ENCODE measurements around the gene GPD1L.
"Not testable (repeated sequence)": the region's sequence is repeated elsewhere in the genome, so short reads cannot be mapped to it uniquely, and the experiment has no call there.

GPD1L gene

DNA sequence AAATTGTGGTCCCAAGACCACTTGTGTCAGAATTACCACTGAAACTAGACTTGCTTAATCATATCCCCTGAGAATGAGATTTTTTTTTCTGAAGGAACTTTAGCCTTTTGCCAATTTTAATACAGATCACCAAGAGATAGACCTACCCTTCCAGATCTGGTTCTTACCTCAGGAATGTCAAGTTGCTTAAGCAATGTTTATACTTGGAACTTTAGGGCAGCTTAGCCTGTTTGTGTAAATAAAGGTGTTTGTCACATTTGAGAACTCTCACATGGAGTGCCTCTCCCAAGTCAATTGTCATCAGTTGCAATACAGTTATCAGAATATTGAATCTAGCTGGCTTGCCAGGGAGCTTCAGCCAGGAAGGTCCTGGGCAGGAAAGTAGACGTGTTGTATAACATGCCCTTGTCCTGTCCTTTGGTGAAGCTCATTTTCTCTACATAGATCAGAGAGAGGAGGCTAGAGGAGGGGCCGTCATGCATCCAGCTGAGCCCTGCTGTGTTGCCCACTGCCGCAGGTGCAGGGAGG, 3.9 kb downstream of the GPD1L start:
- Histone ChIP-seq H3K9me3 (ENCODE audit: insufficient read depth, low read length) (no peaks in the 10 kb centered on the region), H2AFZ (ENCODE audit: low read depth, low read length) (no peak overlapping the region), H3K4me3 (ENCODE audit: low read length) (no peak overlapping the region), H3K79me2 (ENCODE audit: low read length) (peaks cover 21% of the 10 kb centered on the region), H3K27ac (ENCODE audit: low read length) (no peak overlapping the region), H3K4me1 (ENCODE audit: low read length) (peaks cover 12% of the 10 kb centered on the region), H3K9ac (ENCODE audit: low read length) (no peak overlapping the region), H3K36me3 (replicated peaks; ENCODE audit: low read depth, low read length) (no peaks in the 10 kb centered on the region), H3K27me3 (ENCODE audit: low read depth, low read length) (no peaks in the 10 kb centered on the region), H3K4me2 (ENCODE audit: low read length) (no peak overlapping the region), H4K20me1 (ENCODE audit: insufficient read depth, low read length) (no peaks in the 10 kb centered on the region)
- no peak for TF ChIP-seq EZH2phosphoT487 (IDR thresholded peaks at IDR 0.05; ENCODE audit: low read depth)
- TF ChIP-seq CTCF (IDR thresholded peaks at IDR 0.05; ENCODE audit: low read depth, low read length) = no peak

- H3K4me3 ChIP-seq (ENCODE audit: low read length) = no peak overlapping the region
- H3K36me3 ChIP-seq (replicated peaks; ENCODE audit: low read depth, low read length) = no peaks in the 10 kb centered on the region
- no peak overlapping the region for H3K4me2 ChIP-seq (ENCODE audit: low read length)
- no peaks in the 10 kb centered on the region for H4K20me1 ChIP-seq (ENCODE audit: insufficient read depth, low read length)
- peaks cover 25% of the 10 kb centered on the region for H3K79me2 ChIP-seq (ENCODE audit: low read length)
- H3K9me3 ChIP-seq (ENCODE audit: insufficient read depth, low read length) = no peaks in the 10 kb centered on the region
- H3K9ac ChIP-seq (ENCODE audit: low read length) = no peak overlapping the region
- H3K27ac ChIP-seq (ENCODE audit: low read length) = no peak overlapping the region
- no peak for TF ChIP-seq CTCF (IDR thresholded peaks at IDR 0.05; ENCODE audit: low read depth, low read length)
- TF ChIP-seq EZH2phosphoT487 (IDR thresholded peaks at IDR 0.05; ENCODE audit: low read depth) = no peak
- H2AFZ ChIP-seq (ENCODE audit: low read depth, low read length) = no peak overlapping the region
- H3K27me3 ChIP-seq (ENCODE audit: low read depth, low read length) = no peaks in the 10 kb centered on the region
- H3K4me1 ChIP-seq (ENCODE audit: low read length) = peaks cover 7% of the 10 kb centered on the region
Observed at GRCh38 chr3:32111560-32111959, 5.1 kb downstream of the GPD1L start.

DNA sequence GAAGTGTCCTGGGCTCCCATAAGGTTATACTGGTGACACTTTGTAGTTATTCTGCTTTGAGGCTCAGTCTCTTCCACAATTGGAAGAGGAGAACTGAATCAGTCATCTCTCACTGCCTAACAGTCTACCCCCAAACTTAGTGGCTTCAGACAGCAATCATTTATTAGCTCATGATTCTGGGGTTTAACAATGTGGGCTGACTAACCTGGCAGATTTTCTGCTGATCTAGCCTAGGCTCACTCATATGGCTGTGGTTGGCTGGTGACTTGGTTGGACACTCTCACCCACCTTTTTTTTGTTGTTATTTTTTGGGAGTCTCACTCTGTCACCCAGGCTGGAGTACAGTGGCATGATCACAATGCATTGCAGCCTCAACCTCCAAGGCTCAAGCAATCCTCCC, 7.1 kb downstream of the GPD1L start:
- Histone ChIP-seq H3K79me2 (ENCODE audit: low read length) (peaks cover 25% of the 10 kb centered on the region), H3K27ac (ENCODE audit: low read length) (no peak overlapping the region), H3K36me3 (replicated peaks; ENCODE audit: low read depth, low read length) (no peaks in the 10 kb centered on the region), H3K9me3 (ENCODE audit: insufficient read depth, low read length) (no peaks in the 10 kb centered on the region), H3K9ac (ENCODE audit: low read length) (no peak overlapping the region), H4K20me1 (ENCODE audit: insufficient read depth, low read length) (no peaks in the 10 kb centered on the region), H3K4me1 (ENCODE audit: low read length) (peaks cover 4% of the 10 kb centered on the region; the same call in 1 of the 2 replicates), H3K4me2 (ENCODE audit: low read length) (no peak overlapping the region), H3K27me3 (ENCODE audit: low read depth, low read length) (no peaks in the 10 kb centered on the region), H3K4me3 (ENCODE audit: low read length) (no peak overlapping the region), H2AFZ (ENCODE audit: low read depth, low read length) (no peak overlapping the region)
- TF ChIP-seq CTCF (IDR thresholded peaks at IDR 0.05; ENCODE audit: low read depth, low read length) (no peak), EZH2phosphoT487 (IDR thresholded peaks at IDR 0.05; ENCODE audit: low read depth) (no peak)

GRCh38 chr3:32113981-32114545, 7.6 kb downstream of the GPD1L start:
- no peaks in the 10 kb centered on the region for H3K27me3 ChIP-seq (ENCODE audit: low read depth, low read length)
- no peak overlapping the region for H2AFZ ChIP-seq (ENCODE audit: low read depth, low read length)
- TF ChIP-seq EZH2phosphoT487 (IDR thresholded peaks at IDR 0.05; ENCODE audit: low read depth) (no peak), CTCF (IDR thresholded peaks at IDR 0.05; ENCODE audit: low read depth, low read length) (no peak)
- no peaks in the 10 kb centered on the region for H3K9me3 ChIP-seq (ENCODE audit: insufficient read depth, low read length)
- H3K9ac ChIP-seq (ENCODE audit: low read length) = no peak overlapping the region
- no peak overlapping the region for H3K27ac ChIP-seq (ENCODE audit: low read length)
- no peaks in the 10 kb centered on the region for H4K20me1 ChIP-seq (ENCODE audit: insufficient read depth, low read length)
- H3K79me2 ChIP-seq (ENCODE audit: low read length) = peaks cover 29% of the 10 kb centered on the region
- no peak overlapping the region for H3K4me3 ChIP-seq (ENCODE audit: low read length)
- H3K36me3 ChIP-seq (replicated peaks; ENCODE audit: low read depth, low read length) = no peaks in the 10 kb centered on the region
- H3K4me2 ChIP-seq (ENCODE audit: low read length) = no peak overlapping the region
- peaks cover 9% of the 10 kb centered on the region for H3K4me1 ChIP-seq (ENCODE audit: low read length)

DNA sequence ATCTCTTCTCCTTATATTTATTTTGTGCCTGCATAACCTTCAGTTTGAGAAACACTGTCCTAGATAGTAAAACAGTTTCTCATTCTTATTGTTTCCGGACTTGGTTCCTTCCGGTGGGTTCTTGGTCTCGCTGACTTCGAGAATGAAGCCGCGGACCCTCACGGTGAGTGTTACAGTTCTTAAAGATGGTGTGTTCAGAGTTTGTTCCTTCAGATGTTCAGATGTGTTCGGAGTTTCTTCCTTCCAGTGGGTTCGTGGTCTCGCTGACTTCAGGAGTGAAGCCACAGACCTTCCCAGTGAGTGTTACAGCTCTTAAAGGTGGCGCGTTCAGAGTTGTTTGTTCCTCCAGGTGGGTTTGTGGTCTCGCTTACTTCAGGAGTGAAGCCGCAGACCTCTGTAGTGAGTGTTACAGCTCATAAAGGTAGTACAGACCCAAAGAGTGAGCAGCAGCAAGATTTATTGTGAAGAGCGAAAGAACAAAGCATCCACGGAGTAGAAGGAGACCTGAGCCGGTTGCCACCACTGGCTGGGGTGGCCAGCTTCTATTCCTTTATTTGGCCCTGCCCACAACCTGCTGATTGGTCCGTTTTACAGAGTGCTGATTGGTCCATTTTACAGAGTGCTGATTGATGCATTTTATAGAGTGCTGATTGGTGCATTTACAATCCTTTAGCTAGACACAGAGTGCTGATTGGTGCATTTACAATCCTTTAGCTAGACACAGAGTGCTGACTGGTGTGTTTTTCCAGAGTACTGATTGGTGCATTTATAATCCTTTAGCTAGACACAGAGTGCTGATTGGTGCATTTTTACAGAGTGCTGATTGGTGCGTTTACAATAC, 8.3 kb downstream of the GPD1L start:
- not testable (repeated sequence) for H3K27me3 ChIP-seq (ENCODE audit: low read depth, low read length); H3K9ac ChIP-seq (ENCODE audit: low read length); H3K9me3 ChIP-seq (ENCODE audit: insufficient read depth, low read length); H4K20me1 ChIP-seq (ENCODE audit: insufficient read depth, low read length); H3K27ac ChIP-seq (ENCODE audit: low read length); H3K36me3 ChIP-seq (replicated peaks; ENCODE audit: low read depth, low read length); H3K4me2 ChIP-seq (ENCODE audit: low read length); H3K4me3 ChIP-seq (ENCODE audit: low read length); H2AFZ ChIP-seq (ENCODE audit: low read depth, low read length)
- H3K4me1 ChIP-seq (ENCODE audit: low read length) = peaks cover 15% of the 10 kb centered on the region
- H3K79me2 ChIP-seq (ENCODE audit: low read length) = peaks cover 30% of the 10 kb centered on the region

All from OCI-LY3 (cell line).